Measurements from ENCODE around the gene TPCN2. TPM values are rescaled to one million over a fixed set of nuclear protein-coding genes. Genes with fewer than 3 reads are reported as not detected.
A peak's percentile ranks its signal among the peaks of the same experiment; 100 is the strongest.

TPCN2 gene
- total and polyA plus RNA-seq, 12 donors = 3.4 to 19.2 (median 7.8) TPM

DNA sequence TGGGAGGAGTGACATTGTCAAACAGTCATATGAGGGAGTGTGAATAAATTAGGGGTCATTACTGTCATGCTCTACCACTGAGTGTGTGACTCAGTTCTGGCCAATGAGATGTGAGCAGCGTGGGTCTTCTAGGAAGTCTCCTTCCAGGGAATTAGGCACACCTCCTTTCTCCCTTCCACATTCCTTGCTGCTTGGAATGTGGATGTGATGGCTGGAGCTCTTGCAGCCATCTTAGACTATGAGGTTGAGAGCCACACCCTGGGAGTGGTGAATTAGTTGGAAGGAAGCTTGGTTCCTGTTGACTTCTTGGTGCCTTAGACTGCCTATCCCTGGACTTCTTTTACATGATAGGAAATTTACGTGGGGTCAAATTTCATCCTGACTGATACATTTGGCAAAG is 70.5 kb downstream of the TPCN2 start:
- 94 to 98% methylated on average over 2 of the region's 2 CpGs for WGBS, 2 donors
- Histone ChIP-seq H3K27me3 (no peaks in the 10 kb centered on the region), H3K4me3 (no peak overlapping the region), H3K36me3 (no peaks in the 10 kb centered on the region), H3K27ac (no peak overlapping the region), H3K4me1 (peaks cover 14 to 45% (median 32%) of the 10 kb centered on the region in 9 donors), H3K9me3 (peaks cover 0 to 9% (median 0%) of the 10 kb centered on the region in 11 donors)
- ATAC-seq = no peak
- no peak for DNase-seq
- TF ChIP-seq, protein P1, sequence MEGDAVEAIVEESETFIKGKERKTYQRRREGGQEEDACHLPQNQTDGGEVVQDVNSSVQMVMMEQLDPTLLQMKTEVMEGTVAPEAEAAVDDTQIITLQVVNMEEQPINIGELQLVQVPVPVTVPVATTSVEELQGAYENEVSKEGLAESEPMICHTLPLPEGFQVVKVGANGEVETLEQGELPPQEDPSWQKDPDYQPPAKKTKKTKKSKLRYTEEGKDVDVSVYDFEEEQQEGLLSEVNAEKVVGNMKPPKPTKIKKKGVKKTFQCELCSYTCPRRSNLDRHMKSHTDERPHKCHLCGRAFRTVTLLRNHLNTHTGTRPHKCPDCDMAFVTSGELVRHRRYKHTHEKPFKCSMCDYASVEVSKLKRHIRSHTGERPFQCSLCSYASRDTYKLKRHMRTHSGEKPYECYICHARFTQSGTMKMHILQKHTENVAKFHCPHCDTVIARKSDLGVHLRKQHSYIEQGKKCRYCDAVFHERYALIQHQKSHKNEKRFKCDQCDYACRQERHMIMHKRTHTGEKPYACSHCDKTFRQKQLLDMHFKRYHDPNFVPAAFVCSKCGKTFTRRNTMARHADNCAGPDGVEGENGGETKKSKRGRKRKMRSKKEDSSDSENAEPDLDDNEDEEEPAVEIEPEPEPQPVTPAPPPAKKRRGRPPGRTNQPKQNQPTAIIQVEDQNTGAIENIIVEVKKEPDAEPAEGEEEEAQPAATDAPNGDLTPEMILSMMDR (IDR thresholded peaks at IDR 0.05) = no peak
- intact Hi-C loops (cut with DNase I) = loop anchor here in 1 of 10 donors (10.0 kb wide), 1 partner anchor 366 kb away; the partner anchor contains the start of gene LINC01488

DNA sequence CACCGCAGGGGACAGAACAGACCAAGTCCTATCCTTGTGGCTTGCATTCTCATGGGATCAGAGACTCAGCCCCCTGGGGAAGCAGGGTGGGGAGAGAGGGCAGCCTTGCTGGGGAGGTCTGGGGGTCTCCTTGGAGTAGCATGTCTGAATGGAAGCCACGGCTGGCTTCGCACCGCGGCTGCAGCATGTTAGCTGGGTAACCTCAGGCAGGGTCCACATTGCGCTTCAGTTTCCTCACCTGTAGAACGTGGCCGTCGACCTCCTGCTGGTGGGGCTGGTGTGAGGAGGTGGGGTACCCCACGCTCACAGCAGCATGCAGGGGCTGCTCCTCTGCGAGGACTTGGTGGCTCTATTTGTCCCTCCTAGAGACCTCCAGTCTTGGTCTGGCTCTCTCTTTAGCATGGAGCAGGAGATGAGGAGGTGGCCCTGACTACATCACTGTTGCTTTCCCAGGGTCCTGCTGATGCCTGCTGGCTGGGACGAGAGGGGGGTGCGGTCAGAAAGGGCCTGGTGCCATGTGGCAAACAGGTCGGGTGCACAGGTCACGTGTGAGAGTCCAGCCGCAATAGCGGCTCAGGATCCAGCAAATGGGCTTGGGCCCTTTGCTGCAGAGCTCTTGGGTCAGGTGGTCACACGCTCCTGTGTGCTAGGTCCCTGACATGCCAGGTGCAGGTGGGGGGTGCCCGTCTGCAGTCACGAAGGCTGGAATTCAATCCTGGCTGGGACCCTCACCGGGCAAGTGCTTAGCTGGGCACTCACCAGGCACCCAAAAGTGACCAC is 71.6 kb downstream of the TPCN2 start:
- Histone ChIP-seq H3K36me3 (no peaks in the 10 kb centered on the region), H3K4me3 (no peak overlapping the region), H3K9me3 (peaks cover 0 to 9% (median 0%) of the 10 kb centered on the region in 11 donors), H3K4me1 (peaks cover 14 to 36% (median 27%) of the 10 kb centered on the region in 9 donors), H3K27ac (no peak overlapping the region), H3K27me3 (no peaks in the 10 kb centered on the region)
- TF ChIP-seq, protein P1 (IDR thresholded peaks at IDR 0.05) = no peak
- intact Hi-C loops (cut with DNase I) = loop anchor here in 5 of 10 donors (5.0 to 10.0 kb wide), 3 partner anchors 135 to 522 kb away; partner anchors contain the start of genes CCND1 (in 3 of the 5) and MYEOV (in 2 of the 5)
- 90 to 96% methylated on average over 21 of the region's 21 CpGs for WGBS, 2 donors
- no peak for DNase-seq
- ATAC-seq = no peak

DNA sequence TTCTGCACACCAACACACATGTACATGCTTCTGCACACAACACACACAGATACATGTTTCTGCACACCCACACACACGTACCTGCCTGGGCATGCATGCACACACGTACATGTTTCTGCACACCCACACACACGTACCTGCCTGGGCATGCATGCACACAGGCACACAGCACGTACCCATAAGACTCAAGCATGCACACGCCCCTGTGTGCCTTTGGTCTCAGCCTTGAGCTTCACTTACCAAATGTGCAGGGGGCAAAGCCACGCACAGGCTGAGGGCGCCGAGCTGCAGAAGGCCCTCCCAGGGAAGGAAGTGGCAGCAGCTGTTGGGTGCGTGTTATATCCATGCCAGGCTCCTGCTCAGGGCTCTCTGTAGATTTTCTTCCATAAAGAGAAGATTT is 72.3 kb downstream of the TPCN2 start:
- Histone ChIP-seq H3K4me1 (peaks cover 13 to 30% (median 25%) of the 10 kb centered on the region in 9 donors), H3K27ac (no peak overlapping the region), H3K4me3 (no peak overlapping the region), H3K9me3 (peaks cover 0 to 9% (median 0%) of the 10 kb centered on the region in 11 donors), H3K36me3 (no peaks in the 10 kb centered on the region), H3K27me3 (no peaks in the 10 kb centered on the region)
- intact Hi-C loops (cut with DNase I) = loop anchor here in 5 of 10 donors (5.0 to 10.0 kb wide), 3 partner anchors 134 to 521 kb away; partner anchors contain the start of genes CCND1 (in 3 of the 5) and MYEOV (in 2 of the 5)
- ATAC-seq = no peak
- DNase-seq = no peak
- 92% methylated on average over 9 of the region's 9 CpGs for WGBS, 2 donors
- TF ChIP-seq, protein P1 (IDR thresholded peaks at IDR 0.05) = no peak

DNA sequence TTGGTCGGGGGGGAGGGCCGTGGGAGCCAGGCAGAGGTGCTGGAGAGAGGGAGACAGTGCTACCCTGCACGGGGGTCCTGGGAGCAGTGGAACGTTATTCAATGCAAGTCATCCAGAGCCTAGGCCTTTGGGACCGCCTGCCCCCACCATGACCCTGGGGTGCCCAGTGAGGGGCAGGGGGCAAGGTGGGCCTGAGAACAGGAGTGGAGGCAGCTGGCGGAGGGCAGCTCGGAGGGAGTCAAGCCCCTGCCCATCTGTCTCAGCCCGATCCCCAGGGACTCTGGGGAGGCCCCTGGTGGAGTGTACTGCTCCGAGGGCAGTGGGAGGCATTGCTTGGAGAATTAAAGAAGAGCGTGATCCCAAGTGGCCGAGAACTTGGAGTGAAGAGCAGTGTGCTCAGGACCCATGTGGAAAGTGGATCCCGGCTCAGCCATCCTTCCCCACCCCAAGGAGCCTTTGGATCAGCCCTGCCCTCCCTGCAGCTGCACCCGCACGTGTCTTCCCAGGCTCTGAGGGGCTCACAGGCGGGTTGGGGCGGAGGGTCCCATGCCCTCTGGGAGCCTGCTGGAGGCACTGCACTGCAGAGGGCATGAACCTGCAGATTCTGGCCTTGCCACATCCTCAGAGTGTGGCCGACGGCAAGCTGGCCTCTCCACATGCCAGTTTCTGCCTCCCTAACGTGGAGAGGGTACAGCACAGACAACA is 73.0 kb downstream of the TPCN2 start:
- Histone ChIP-seq H3K4me1 (peaks cover 12 to 29% (median 22%) of the 10 kb centered on the region in 9 donors), H3K27me3 (no peaks in the 10 kb centered on the region), H3K27ac (peak overlapping the region in 8 of 10 donors; percentile 45 to 85 (median 72)), H3K9me3 (peaks cover 0 to 9% (median 0%) of the 10 kb centered on the region in 11 donors), H3K4me3 (no peak overlapping the region), H3K36me3 (no peaks in the 10 kb centered on the region)
- ATAC-seq (peak in 3 of 8 donors; percentile 4 to 21 (median 20)), DNase-seq (no peak)
- TF ChIP-seq, protein P1 (IDR thresholded peaks at IDR 0.05) = no peak
- intact Hi-C loops (cut with DNase I) = loop anchor here in 5 of 10 donors (5.0 to 10.0 kb wide), 3 partner anchors 133 to 521 kb away; partner anchors contain the start of genes CCND1 (in 3 of the 5) and MYEOV (in 2 of the 5)
- 89 to 91% methylated on average over 19 of the region's 19 CpGs for WGBS, 2 donors

Data from heart right ventricle (tissue), 16 donors.